Measurements from ENCODE around the gene TNFRSF8. TPM values are rescaled to one million over a fixed set of nuclear protein-coding genes. Genes with fewer than 3 reads are reported as not detected.
A peak's percentile ranks its signal among the peaks of the same experiment; 100 is the strongest.

The TNFRSF8 gene
- polyA plus RNA-seq, 1 donor = 0.34 TPM

- no peak for DNase-seq
These were observed 80.0 kb downstream of the TNFRSF8 start for GRCh38 chr1:12142891-12143630.

GRCh38 chr1:12143631-12144155 is 80.6 kb downstream of the TNFRSF8 start:
- DNase-seq = peak; percentile 51

- no peak for DNase-seq
These were observed 81.1 kb downstream of the TNFRSF8 start for GRCh38 chr1:12144236-12144635.

GRCh38 chr1:12144969-12145368 is 81.9 kb downstream of the TNFRSF8 start:
- no peak for DNase-seq

- no peak for DNase-seq
These were observed 82.7 kb downstream of the TNFRSF8 start for GRCh38 chr1:12145616-12146342.

- no peak for DNase-seq
These were observed 83.4 kb downstream of the TNFRSF8 start for GRCh38 chr1:12146343-12147112.

- no peak for DNase-seq
These were observed 84.1 kb downstream of the TNFRSF8 start for GRCh38 chr1:12147201-12147701.

- no peak for DNase-seq
These were observed 85.3 kb downstream of the TNFRSF8 start for GRCh38 chr1:12148160-12148957.

GRCh38 chr1:12148958-12149790 is 86.1 kb downstream of the TNFRSF8 start:
- no peak for DNase-seq

- DNase-seq = no peak
These were observed 86.7 kb downstream of the TNFRSF8 start for GRCh38 chr1:12149791-12150175.

- DNase-seq = no peak
These were observed 87.5 kb downstream of the TNFRSF8 start for GRCh38 chr1:12150456-12151200.

GRCh38 chr1:12151465-12151864 is 88.4 kb downstream of the TNFRSF8 start:
- DNase-seq = no peak

GRCh38 chr1:12152113-12152891 is 89.2 kb downstream of the TNFRSF8 start:
- DNase-seq = no peak

- DNase-seq = peak; percentile 36
These were observed 90.2 kb downstream of the TNFRSF8 start for GRCh38 chr1:12153181-12153785.

GRCh38 chr1:12155328-12155727 is 92.2 kb downstream of the TNFRSF8 start:
- no peak for DNase-seq

- no peak for DNase-seq
These were observed 94.5 kb downstream of the TNFRSF8 start for GRCh38 chr1:12157366-12158231.

- no peak for DNase-seq
These were observed 95.4 kb downstream of the TNFRSF8 start for GRCh38 chr1:12158357-12159092.
